ENCODE data around the gene HCRTR1. TPM values are rescaled to one million over a fixed set of nuclear protein-coding genes. Genes with fewer than 3 reads are reported as not detected.

HCRTR1 gene
- total and polyA plus RNA-seq, 10 of the 15 experiments (the other 5 are each of a cell fraction or from before 2014, with no cell fraction given): not detected

DNA sequence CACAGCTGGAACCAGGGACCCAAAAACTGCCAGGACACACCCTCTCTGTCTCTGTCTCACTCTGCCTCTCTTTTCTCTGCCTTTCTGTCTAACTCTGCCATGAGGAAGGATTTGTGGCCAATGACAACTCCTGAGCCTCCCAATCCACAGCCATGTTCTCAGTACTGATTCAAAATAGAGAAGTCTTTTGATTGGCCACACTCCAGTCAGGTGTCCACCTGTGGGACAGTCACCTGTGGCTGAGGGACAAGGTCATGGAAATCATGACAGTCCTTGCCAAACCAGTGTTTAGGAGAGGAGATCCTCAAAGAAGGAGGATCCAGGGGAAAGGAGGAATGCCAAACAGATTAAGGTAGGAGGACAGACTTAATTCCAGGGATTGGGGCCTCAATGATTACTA, 25.4 kb upstream of the HCRTR1 start (continued):
- TF ChIP-seq MEF2B (IDR thresholded peaks at IDR 0.05; ENCODE audit: partially characterized antibody, poor library complexity, severe bottlenecking) (no peak), YBX1 (IDR thresholded peaks at IDR 0.05) (no peak)
- TF ChIP-seq, protein P1, sequence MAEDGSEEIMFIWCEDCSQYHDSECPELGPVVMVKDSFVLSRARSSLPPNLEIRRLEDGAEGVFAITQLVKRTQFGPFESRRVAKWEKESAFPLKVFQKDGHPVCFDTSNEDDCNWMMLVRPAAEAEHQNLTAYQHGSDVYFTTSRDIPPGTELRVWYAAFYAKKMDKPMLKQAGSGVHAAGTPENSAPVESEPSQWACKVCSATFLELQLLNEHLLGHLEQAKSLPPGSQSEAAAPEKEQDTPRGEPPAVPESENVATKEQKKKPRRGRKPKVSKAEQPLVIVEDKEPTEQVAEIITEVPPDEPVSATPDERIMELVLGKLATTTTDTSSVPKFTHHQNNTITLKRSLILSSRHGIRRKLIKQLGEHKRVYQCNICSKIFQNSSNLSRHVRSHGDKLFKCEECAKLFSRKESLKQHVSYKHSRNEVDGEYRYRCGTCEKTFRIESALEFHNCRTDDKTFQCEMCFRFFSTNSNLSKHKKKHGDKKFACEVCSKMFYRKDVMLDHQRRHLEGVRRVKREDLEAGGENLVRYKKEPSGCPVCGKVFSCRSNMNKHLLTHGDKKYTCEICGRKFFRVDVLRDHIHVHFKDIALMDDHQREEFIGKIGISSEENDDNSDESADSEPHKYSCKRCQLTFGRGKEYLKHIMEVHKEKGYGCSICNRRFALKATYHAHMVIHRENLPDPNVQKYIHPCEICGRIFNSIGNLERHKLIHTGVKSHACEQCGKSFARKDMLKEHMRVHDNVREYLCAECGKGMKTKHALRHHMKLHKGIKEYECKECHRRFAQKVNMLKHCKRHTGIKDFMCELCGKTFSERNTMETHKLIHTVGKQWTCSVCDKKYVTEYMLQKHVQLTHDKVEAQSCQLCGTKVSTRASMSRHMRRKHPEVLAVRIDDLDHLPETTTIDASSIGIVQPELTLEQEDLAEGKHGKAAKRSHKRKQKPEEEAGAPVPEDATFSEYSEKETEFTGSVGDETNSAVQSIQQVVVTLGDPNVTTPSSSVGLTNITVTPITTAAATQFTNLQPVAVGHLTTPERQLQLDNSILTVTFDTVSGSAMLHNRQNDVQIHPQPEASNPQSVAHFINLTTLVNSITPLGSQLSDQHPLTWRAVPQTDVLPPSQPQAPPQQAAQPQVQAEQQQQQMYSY (CRISPR knock-in tag; IDR thresholded peaks at IDR 0.05): no peak

DNA sequence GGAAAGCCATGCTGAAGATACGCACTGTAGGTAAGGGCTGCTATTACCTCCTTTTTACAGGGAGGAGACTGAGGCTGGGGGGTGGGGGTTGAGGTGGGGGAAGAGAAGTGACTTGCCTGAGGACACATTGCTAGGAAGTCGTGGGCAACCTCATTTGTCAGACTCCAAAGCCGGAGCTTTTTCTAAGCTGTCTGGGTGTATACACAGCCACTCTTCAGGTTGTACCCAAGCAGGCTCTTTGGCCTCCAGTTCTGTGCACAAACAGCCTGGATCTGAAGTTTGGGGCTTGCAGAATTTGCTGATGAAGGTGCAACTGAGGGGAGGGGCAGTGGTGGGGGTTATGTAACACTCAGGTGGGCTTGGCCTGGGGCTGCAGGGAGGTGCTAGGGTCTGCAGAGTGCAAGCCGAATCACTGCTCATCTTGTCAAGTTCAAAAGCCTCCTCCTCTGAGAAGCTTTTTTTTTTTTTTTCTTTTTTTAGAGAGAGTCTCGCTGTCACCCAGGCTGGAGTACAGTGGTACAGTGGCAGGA, 24.3 kb upstream of the HCRTR1 start:
- no peaks in the 10 kb centered on the region; a peak in 1 of 4 replicates for H3K27me3 ChIP-seq (replicated peaks in 1 of 2; ENCODE audit: control insufficient read depth in 2 of 2, insufficient read depth in 2 of 2, low read length in 1 of 2)
- RAD21 ChIA-PET (ENCODE audit: unreplicated experiment): interaction anchor here (0.9 to 3.4 kb wide), 6 partner anchors 24 to 199 kb away, joined by 3 to 13 read pairs (median 6); no protein-coding TSS in a partner anchor
- no peak for FAIRE-seq
- no peak overlapping the region for H3K27ac ChIP-seq (ENCODE audit: control insufficient read depth, insufficient read depth)
- H3K4me2 ChIP-seq (ENCODE audit: control insufficient read depth, insufficient read depth): no peak overlapping the region
- SMC1A ChIA-PET (ENCODE audit: uncharacterized antibody, unreplicated experiment): interaction anchor here (0.6 to 2.4 kb wide), 9 partner anchors 12 to 171 kb away, joined by 3 to 16 read pairs (median 3); no protein-coding TSS in a partner anchor
- in situ Hi-C loops (cut with MboI): no loop called here
- no peak for DNase-seq (ENCODE audit: low read depth, low spot score)
- WGBS (ENCODE audit: insufficient coverage, insufficient replicate concordance, low lambda C conversion rate, missing lambda C conversion rate): 42% methylated on average over 4 of the region's 5 CpGs
- no peaks in the 10 kb centered on the region for H3K79me2 ChIP-seq (ENCODE audit: control insufficient read depth, insufficient read depth, low read length)
- no peaks in the 10 kb centered on the region for H3K36me3 ChIP-seq (ENCODE audit: control insufficient read depth in 2 of 2, insufficient read depth in 2 of 2, low read length in 1 of 2)
- H2AFZ ChIP-seq (ENCODE audit: control insufficient read depth, low read depth, low read length): no peak overlapping the region
- no peaks in the 10 kb centered on the region; the same call in 1 of the 2 replicates for H3K4me1 ChIP-seq (ENCODE audit: control insufficient read depth, insufficient read depth, low read length)
- no TSS peak for BruUV-seq (replicated peaks)
- CTCF ChIA-PET: interaction anchor here (0.6 to 5.1 kb wide), 13 partner anchors 9 to 199 kb away, joined by 3 to 39 read pairs (median 6); no protein-coding TSS in a partner anchor
- POLR2A ChIA-PET: interaction anchor here (0.9 to 1.4 kb wide), 3 partner anchors 9 to 82 kb away, joined by 3 to 4 read pairs (median 3); no protein-coding TSS in a partner anchor
- intact Hi-C loops (cut with micrococcal nuclease; ENCODE audit: unreplicated experiment): no loop called here
- no peak overlapping the region for H3K4me3 ChIP-seq
- ATAC-seq: no peak
- no peaks in the 10 kb centered on the region for H4K20me1 ChIP-seq (ENCODE audit: control insufficient read depth, insufficient read depth)
- no peaks in the 10 kb centered on the region for H3K9me3 ChIP-seq (replicated peaks; ENCODE audit: control insufficient read depth, insufficient read depth, low read length)
- TF ChIP-seq CBX5 (IDR thresholded peaks at IDR 0.05; ENCODE audit: low read depth) (no peak), NFYB (IDR thresholded peaks at IDR 0.05; ENCODE audit: insufficient read depth, low read depth, low read length) (no peak), MYC (IDR thresholded peaks at IDR 0.05; ENCODE audit: insufficient read depth, insufficient read length, insufficient replicate concordance, low read length, severe bottlenecking) (no peak), ETV6 (conservative IDR thresholded peaks at IDR 0.05 in 1 of 2, IDR thresholded peaks at IDR 0.05 in 1 of 2; ENCODE audit: borderline replicate concordance in 1 of 2, low read depth in 1 of 2) (no peak), CHD2 (IDR thresholded peaks at IDR 0.05; ENCODE audit: borderline replicate concordance, low read depth, low read length) (no peak), FOXM1 (IDR thresholded peaks at IDR 0.05; ENCODE audit: low read depth, low read length) (no peak)
- TF ChIP-seq, protein P2, sequence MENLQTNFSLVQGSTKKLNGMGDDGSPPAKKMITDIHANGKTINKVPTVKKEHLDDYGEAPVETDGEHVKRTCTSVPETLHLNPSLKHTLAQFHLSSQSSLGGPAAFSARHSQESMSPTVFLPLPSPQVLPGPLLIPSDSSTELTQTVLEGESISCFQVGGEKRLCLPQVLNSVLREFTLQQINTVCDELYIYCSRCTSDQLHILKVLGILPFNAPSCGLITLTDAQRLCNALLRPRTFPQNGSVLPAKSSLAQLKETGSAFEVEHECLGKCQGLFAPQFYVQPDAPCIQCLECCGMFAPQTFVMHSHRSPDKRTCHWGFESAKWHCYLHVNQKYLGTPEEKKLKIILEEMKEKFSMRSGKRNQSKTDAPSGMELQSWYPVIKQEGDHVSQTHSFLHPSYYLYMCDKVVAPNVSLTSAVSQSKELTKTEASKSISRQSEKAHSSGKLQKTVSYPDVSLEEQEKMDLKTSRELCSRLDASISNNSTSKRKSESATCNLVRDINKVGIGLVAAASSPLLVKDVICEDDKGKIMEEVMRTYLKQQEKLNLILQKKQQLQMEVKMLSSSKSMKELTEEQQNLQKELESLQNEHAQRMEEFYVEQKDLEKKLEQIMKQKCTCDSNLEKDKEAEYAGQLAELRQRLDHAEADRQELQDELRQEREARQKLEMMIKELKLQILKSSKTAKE (IDR thresholded peaks at IDR 0.05; ENCODE audit: low read depth, poor library complexity, severe bottlenecking): no peak
- TF ChIP-seq, protein P3, sequence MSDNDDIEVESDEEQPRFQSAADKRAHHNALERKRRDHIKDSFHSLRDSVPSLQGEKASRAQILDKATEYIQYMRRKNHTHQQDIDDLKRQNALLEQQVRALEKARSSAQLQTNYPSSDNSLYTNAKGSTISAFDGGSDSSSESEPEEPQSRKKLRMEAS (IDR thresholded peaks at IDR 0.05; ENCODE audit: low read depth, low read length): no peak
- no peak overlapping the region for H3K9ac ChIP-seq (ENCODE audit: control insufficient read depth, insufficient read depth, low read length)
